Sigmoid colon (tissue), 7 donors: ENCODE measurements around the gene UNC119B. TPM values are rescaled to one million over a fixed set of nuclear protein-coding genes. Genes with fewer than 3 reads are reported as not detected.
A peak's percentile ranks its signal among the peaks of the same experiment; 100 is the strongest.
"Not testable (repeated sequence)": the region's sequence is repeated elsewhere in the genome, so short reads cannot be mapped to it uniquely, and the experiment has no call there.

Experiments
- DNase-seq: peaks from one replicate; pipeline ENCODE4 v3.0.0-alpha.2; 2019
- H3K27ac ChIP-seq, 4 donors: fragments of 200-600 bp; sonication (generic); one replicate each; pipeline ENCODE4 v1.5.1; 2016 to 2019; ENCODE audit warnings: mild to moderate bottlenecking in 1 of 4
- H3K27me3 ChIP-seq, 3 donors: fragments of 200-600 bp; sonication (generic); one replicate each; pipeline ENCODE4 v1.5.1; 2019; ENCODE audit warnings: mild to moderate bottlenecking in 1 of 3
- H3K36me3 ChIP-seq, 4 donors: fragments of 200-600 bp; sonication (generic); one replicate each; pipeline ENCODE4 v1.5.1; 2016 to 2019
- H3K4me1 ChIP-seq, 4 donors: fragments of 200-600 bp; sonication (generic); one replicate each; pipeline ENCODE4 v1.5.1; 2017 to 2019
- H3K4me3 ChIP-seq, 4 donors: fragments of 200-600 bp; sonication (generic); one replicate each; pipeline ENCODE4 v1.5.1; 2017 to 2019; ENCODE audit warnings: mild to moderate bottlenecking in 2 of 4, moderate library complexity in 1 of 4
- H3K9me3 ChIP-seq, 4 donors: fragments of 200-600 bp in 3 of 4; sonication (generic) in 3 of 4; one replicate each; pipeline versions ENCODE4 v1.5.1 to v1.6.1; 2013 to 2019
- EP300 ChIP-seq, 4 donors: sonication (generic); formaldehyde crosslinking; IDR thresholded peaks; one replicate each; pipeline ENCODE4 v1.6.1; 2017; ENCODE audit warnings: antibody characterized with exemption in 4 of 4
- POLR2A ChIP-seq, 2 donors: fragments of 450-650 bp; IDR thresholded peaks; one replicate each; pipeline ENCODE4 v1.6.1; 2016; ENCODE audit warnings: antibody characterized with exemption in 2 of 2, mild to moderate bottlenecking in 2 of 2, moderate library complexity in 2 of 2
- POLR2AphosphoS5 ChIP-seq, 4 donors: sonication (generic); formaldehyde crosslinking; IDR thresholded peaks; one replicate each; pipeline ENCODE4 v1.6.1; 2017; ENCODE audit warnings: antibody characterized with exemption in 4 of 4
- WGBS, 2 donors: extraction: QIAGEN DNeasy Blood & Tissue Kit; methylation state at CpG; one replicate each; pipeline ENCODE4 v1.1.7; 2013; 5-methylcytosine and 5-hydroxymethylcytosine counted together
- intact Hi-C: fragments of 100-400 bp; cut with DNase I; formaldehyde crosslinking; loops from one replicate; pipeline ENCODE4 v1.15.1; 2023
- polyA plus RNA-seq, 3 donors: library from polyadenylated mRNA; stranded (reverse); fragments of 200-250 nt; gene quantifications; one replicate each; pipeline ENCODE4 v1.2.3, GENCODE V29; 2013
- total RNA-seq, 4 donors: library from RNA; depleted of rRNA; stranded (reverse); fragments of >200 nt; gene quantifications; one replicate each; pipeline ENCODE4 v1.1.0, GENCODE V29; 2016
- TF ChIP-seq, protein P1 (sequence below), 4 experiments: fragments of 450-650 bp in 3 of 4; fragments of 200-600 bp in 1 of 4; IDR thresholded peaks; one replicate each; pipeline ENCODE4 v1.5.1; 2016 to 2019; ENCODE audit warnings: antibody characterized with exemption in 4 of 4, mild to moderate bottlenecking in 3 of 4, moderate library complexity in 2 of 4
- donor health status: healthy with polysubstance abuse.
- donor health status: Bipolar disorder and iron deficiency.
- donor health status: healthy.

The UNC119B gene
- total and polyA plus RNA-seq, 7 donors: 8.4 to 19.3 (median 17.9) TPM

DNA sequence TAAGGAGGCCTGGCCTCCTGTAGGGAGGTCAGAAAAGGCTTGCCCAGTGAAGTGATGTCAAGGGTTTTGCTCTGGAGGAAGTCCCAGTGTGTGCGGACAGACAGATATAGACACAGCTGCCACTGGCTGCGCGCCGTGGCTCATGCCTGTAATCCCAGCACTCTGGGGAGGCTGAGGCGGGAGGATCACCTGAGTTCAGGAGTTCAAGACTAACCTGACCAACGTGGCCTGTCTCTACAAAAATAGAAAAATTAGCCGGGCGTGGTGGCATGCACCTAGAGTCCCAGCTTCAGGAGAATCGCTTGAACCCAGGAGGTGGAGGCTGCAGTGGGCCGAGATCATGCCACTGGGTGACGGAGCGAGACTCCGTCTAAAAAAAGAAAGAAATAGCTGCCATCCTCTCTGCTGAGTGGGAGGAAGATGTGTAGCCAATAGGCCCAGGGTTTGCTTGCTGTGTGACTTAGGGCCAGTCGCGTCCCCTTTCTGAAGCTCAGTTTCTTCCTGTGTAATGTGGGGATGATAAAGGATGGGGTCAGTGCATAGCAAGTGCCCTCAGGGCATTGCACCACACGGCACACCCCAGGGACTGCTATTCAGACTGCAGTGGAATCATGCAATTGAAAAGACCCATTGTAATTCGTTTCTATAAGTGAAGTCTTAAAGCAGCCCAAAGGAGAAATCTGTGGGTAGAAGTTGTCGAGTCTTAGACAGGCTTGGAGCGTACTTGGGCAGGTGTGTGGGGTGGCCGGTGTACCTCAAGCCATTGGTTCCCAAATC, 42.0 kb upstream of the UNC119B start:
- H3K9me3 ChIP-seq: no peaks in the 10 kb centered on the region
- DNase-seq: no peak
- intact Hi-C loops: no loop called here
- H3K4me1 ChIP-seq: peaks cover 0 to 7% (median 3%) of the 10 kb centered on the region in 4 donors
- H3K4me3 ChIP-seq: no peak overlapping the region
- no peak overlapping the region for H3K27ac ChIP-seq
- H3K27me3 ChIP-seq: no peaks in the 10 kb centered on the region
- H3K36me3 ChIP-seq: no peaks in the 10 kb centered on the region
- 85 to 86% methylated on average over 20 of the region's 20 CpGs for WGBS, 2 donors
- TF ChIP-seq EP300 (IDR thresholded peaks at IDR 0.05) (no peak), POLR2AphosphoS5 (IDR thresholded peaks at IDR 0.05) (no peak), POLR2A (IDR thresholded peaks at IDR 0.05) (no peak)
- TF ChIP-seq, protein P1, sequence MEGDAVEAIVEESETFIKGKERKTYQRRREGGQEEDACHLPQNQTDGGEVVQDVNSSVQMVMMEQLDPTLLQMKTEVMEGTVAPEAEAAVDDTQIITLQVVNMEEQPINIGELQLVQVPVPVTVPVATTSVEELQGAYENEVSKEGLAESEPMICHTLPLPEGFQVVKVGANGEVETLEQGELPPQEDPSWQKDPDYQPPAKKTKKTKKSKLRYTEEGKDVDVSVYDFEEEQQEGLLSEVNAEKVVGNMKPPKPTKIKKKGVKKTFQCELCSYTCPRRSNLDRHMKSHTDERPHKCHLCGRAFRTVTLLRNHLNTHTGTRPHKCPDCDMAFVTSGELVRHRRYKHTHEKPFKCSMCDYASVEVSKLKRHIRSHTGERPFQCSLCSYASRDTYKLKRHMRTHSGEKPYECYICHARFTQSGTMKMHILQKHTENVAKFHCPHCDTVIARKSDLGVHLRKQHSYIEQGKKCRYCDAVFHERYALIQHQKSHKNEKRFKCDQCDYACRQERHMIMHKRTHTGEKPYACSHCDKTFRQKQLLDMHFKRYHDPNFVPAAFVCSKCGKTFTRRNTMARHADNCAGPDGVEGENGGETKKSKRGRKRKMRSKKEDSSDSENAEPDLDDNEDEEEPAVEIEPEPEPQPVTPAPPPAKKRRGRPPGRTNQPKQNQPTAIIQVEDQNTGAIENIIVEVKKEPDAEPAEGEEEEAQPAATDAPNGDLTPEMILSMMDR (IDR thresholded peaks at IDR 0.05): no peak

DNA sequence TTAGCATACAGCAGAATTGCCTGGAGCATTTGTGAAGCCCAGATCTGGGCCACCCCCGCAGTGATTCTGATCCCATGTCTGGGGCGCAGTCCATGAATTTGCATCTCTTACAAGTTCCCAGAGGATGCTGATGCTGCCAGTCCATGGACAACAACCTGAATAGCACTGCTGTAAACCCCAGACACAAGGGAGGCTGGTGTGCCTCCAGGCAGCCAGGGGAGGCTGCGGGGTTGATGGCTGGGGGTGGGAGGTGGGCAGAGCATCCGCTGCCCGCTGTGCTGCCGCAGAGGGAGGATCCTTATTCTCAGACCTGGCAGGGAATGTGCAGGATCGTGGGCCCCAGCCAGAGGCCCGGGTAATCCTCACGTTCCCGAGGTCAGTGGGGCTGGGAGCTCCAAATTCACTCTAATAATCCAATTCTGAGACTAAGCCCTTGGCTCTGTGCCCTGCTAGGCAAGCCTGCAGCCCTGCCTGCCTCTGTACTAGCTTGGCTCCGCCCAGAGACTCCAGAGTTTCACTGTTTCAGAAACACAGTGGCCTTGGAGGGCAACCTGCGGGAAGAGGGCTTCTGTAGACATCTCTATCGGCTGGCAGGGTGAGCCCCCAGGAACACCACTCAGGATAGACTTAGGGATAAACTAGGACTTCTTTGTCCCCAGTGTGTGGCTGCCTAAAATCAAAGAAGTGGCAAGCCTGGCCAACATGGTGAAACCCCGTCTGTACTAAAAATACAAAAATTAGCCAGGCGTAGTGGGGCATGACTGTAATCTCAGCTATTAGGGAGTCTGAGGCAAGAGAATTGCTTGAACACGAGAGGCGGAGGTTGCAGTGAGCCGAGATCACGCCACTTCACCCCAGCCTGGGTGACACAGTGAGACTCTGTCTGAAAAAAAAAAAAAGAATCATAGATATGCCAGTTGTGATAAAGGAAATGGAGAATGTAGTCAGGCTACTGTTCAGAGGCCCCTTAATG, 41.1 kb upstream of the UNC119B start:
- no peaks in the 10 kb centered on the region for H3K9me3 ChIP-seq
- no peaks in the 10 kb centered on the region for H3K36me3 ChIP-seq
- intact Hi-C loops: no loop called here
- WGBS, 2 donors: 27 to 60% methylated on average over 19 of the region's 19 CpGs
- H3K4me3 ChIP-seq: no peak overlapping the region
- H3K27ac ChIP-seq: peak overlapping the region in 1 of 4 donors; percentile 22
- no peak for TF ChIP-seq POLR2A (IDR thresholded peaks at IDR 0.05)
- DNase-seq: no peak
- no peaks in the 10 kb centered on the region for H3K27me3 ChIP-seq
- peaks cover 0 to 7% (median 3%) of the 10 kb centered on the region in 4 donors for H3K4me1 ChIP-seq

DNA sequence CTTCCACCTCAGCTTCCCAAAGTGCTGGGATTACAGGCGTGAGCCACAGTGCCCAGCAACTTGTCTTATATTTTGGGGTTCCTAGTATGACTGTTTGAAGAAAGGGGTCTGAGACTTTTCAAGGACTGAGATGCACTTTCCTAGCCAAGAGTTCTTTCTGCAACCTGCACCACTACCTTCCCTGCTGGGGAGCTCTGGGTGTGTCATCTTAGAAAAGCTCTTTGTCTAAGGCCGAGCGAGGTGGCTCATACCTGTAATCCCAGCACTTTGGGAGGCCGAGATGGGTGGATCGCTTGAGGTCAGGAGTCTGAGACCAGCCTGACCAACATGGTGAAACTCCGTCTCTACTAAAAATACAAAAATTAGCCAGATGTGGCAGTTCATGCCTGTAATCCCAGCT, 40.0 kb upstream of the UNC119B start:
- H3K36me3 ChIP-seq, H3K4me3 ChIP-seq, intact Hi-C loops, H3K27me3 ChIP-seq, H3K4me1 ChIP-seq, DNase-seq, H3K27ac ChIP-seq, H3K9me3 ChIP-seq: not testable (repeated sequence)
- 31 to 80% methylated on average over 6 of the region's 6 CpGs for WGBS, 2 donors

DNA sequence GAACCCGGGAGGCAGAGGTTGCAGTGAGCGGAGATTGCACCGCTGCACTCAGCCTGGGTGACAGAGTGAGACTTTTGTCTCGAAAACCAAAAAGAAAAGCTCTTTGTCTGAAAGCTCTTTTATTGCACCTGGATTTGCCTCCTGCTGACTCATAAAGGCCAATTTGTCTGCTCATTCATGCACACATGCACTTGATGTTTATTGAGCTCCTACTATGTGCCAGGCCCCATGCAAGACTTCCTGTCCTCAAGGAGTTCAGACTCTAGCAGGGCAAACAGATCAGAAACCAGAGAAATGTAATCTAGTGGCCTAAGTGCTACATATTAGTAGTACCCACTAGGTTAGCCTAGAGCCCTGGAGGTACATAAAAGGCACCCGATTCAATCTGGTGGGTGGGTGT, 39.6 kb upstream of the UNC119B start:
- Histone ChIP-seq H3K27ac (no peak overlapping the region), H3K4me3 (no peak overlapping the region), H3K4me1 (peaks cover 0 to 7% (median 3%) of the 10 kb centered on the region in 4 donors), H3K36me3 (no peaks in the 10 kb centered on the region), H3K27me3 (no peaks in the 10 kb centered on the region), H3K9me3 (no peaks in the 10 kb centered on the region)
- 34 to 67% methylated on average over 5 of the region's 5 CpGs for WGBS, 2 donors
- no peak for DNase-seq
- intact Hi-C loops: no loop called here
- no peak for TF ChIP-seq POLR2A (IDR thresholded peaks at IDR 0.05)
- TF ChIP-seq POLR2AphosphoS5 (IDR thresholded peaks at IDR 0.05): no peak
- TF ChIP-seq EP300 (IDR thresholded peaks at IDR 0.05): no peak
- TF ChIP-seq, protein P1 (IDR thresholded peaks at IDR 0.05): no peak

DNA sequence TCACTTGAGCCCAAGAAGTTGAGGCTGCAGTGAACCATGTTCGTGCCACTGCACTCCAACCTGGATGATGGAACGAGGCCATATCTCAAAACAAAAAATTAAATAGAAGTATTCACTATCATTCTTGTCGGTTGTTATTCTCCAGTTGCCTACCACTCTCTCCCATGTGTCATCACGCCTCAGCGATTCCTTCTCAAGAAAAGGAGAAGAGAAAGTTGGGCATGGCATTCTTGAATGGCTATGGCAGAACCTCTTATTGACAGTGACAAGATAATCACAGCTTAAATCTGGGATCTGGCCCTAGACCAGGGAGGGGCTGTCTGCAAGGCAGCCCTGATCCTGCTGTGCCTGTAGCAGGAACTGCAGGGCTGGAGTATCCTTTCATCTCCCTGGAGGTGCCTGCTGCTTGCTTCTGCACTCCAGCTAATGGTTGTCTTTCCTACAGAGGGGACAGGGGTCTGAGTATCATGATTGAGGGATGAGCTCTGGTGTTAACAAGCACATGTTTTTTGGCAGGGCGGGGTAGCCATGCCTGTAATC, 36.1 kb upstream of the UNC119B start:
- no peak overlapping the region for H3K4me3 ChIP-seq
- intact Hi-C loops: no loop called here
- H3K27me3 ChIP-seq: no peaks in the 10 kb centered on the region
- no peaks in the 10 kb centered on the region for H3K36me3 ChIP-seq
- 75 to 92% methylated on average over 6 of the region's 6 CpGs for WGBS, 2 donors
- TF ChIP-seq POLR2AphosphoS5 (IDR thresholded peaks at IDR 0.05) (no peak), EP300 (IDR thresholded peaks at IDR 0.05) (no peak), POLR2A (IDR thresholded peaks at IDR 0.05) (no peak)
- TF ChIP-seq, protein P1 (IDR thresholded peaks at IDR 0.05): no peak
- no peaks in the 10 kb centered on the region for H3K9me3 ChIP-seq
- no peak overlapping the region for H3K27ac ChIP-seq
- DNase-seq: no peak
- H3K4me1 ChIP-seq: peaks cover 0 to 3% (median under 1%) of the 10 kb centered on the region in 4 donors
